GM18519 (cell line): ENCODE data around the gene TFAM.

Source experiments
- ATAC-seq: cut with Tn5 transposase; IDR thresholded peaks from one replicate; pipeline ENCODE4 v1.9.1; 2021; ENCODE audit warnings: mild to moderate bottlenecking, moderate library complexity; ENCODE audit not compliant: unreplicated experiment, low FRiP score

Gene TFAM

GRCh38 chr10:58431903-58432302 lies 46.7 kb downstream of the TFAM start:
- no peak for ATAC-seq

DNA sequence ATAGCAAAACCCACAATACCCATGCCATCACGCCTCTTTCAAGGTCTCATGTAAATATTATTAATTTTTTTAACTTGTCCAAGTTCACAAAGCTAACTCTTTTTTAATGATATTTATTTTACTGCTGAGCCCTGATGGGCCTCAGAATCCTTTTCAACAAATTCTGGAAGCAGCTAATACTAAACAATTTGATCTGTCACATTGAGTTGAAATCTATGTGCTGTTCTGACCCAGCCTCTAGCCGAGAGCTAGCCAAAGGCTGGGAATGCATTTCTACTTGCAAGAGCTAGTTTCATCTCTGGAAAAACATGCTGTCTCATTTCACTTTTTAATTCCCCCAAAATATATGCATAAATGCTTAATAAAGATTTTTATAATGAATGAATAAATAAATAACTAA lies 47.9 kb downstream of the TFAM start:
- no peak for ATAC-seq

GRCh38 chr10:58433571-58433970 lies 48.4 kb downstream of the TFAM start:
- ATAC-seq, result no peak

DNA sequence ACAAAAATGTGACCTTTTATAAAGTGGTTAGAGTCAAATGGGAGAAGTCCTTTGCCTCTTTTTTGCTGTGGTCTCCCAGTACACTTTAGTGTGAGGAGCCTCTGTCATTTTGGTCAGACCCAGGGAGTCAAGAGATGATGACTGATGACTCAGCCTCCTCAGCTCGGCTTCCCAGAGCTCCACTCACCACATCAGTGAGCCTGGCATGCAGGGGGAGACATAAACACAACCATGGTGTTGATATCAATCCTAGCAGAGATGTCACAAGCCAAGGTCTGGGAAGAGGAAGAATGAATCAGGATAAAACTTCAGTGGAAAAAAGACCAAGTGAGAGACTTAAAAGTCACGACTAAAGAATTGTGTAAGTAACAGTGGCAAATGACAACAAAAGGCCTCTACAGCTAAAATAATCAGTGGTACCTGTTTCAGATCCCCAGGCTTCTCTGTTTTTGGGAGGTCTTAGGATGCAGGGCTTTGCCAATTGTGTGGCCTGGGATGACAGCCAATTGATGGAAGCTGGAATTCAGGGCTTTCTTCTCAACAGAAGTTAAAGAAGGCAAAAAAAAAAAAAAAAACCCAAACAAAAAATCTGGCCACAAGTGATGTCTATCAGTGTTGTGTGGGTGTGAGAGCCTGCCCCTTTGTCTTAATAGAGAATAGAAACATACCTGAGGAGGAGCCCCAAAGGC lies 50.2 kb downstream of the TFAM start:
- ATAC-seq, result no peak

GRCh38 chr10:58436071-58436470 lies 50.9 kb downstream of the TFAM start:
- no peak for ATAC-seq

DNA sequence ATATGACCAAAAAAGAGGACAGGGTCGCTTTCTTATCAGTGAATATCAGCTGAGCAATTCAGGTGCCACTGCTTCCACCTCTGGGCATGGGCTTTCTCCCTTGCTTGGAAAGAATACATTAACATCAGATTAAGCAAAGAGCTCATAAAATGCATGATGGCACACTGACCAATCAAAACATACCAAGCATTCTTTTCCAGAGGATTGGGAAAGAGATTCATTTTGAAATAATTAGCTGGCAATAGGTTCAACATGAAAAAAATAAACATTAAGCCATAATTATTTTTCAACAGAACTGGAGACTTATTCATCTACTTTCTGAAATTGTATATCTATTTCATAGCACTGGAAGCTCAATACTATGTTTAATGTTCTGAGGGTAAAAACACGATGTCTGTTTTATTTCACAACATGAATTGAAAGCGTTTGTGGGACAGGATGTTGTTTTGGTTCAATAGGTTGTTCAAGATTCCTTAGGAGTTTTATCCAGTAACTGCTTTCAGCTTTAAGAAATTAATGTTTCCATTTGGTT lies 53.2 kb downstream of the TFAM start:
- ATAC-seq, result no peak

- no peak for ATAC-seq
These were observed 53.8 kb downstream of the TFAM start for GRCh38 chr10:58438986-58439385.

- ATAC-seq, result no peak
These were observed 54.6 kb downstream of the TFAM start for GRCh38 chr10:58439632-58440364.

- no peak for ATAC-seq
These were observed 55.3 kb downstream of the TFAM start for GRCh38 chr10:58440484-58440883.

GRCh38 chr10:58444321-58444720 lies 59.1 kb downstream of the TFAM start:
- ATAC-seq, result no peak

DNA sequence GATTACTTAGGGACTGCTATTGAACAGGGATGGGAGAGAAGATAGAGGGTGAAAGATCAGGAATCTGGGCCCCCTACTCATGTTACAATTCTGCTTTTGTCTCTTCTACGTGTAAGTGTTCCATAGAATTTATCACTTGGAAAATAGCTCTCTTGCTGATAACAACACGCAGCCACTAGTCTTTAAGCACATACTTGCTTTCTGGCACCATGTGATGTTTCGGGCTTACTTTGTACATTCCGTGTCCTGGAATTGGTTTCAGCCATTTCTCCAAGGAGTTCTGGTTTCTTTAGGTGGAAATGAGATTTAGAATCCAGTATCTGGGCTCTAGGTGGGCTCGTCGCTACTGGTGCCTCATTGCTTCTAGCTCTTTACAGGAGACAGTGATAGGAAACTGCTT lies 59.7 kb downstream of the TFAM start:
- ATAC-seq, result no peak

DNA sequence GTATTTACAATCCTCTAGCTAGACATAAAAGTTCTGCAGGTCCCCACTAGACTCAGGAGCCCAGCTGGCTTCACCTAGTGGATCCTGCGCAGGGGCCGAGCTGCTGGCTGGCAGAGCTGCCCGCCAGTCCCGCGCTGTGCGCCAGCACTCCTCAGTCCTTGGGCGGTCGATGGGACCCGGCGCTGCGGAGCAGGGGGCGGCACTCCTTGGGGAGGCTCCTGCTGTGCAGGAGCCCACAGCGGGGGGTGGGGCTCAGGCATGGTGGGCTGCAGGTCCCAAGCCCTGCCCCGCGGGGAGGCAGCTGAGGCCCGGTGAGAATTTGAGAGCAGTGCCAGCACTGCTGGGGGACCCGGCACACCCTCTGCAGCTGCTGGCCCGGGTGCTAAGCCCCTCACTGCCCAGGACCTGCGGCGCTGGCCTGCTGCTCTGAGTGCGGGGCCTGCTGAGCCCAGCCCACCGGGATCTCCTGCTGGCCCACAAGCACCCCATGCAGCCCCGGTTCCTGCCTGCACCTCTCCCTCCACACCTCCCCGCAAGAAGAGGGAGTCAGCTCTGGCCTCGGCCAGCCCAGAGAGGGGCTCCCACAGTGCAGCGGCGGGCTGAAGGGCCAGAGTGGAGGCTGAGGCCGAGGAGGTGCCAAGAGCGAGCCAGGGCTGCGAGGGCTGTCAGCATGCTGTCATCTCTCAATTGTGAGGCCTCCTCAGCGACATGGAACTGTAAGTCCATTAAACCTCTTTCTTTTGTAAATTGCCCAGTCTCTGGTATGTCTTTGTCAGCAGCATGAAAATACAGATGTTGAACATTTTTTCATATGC lies 63.1 kb downstream of the TFAM start:
- no peak for ATAC-seq
